Measurements from ENCODE around the gene CAMTA2.

CAMTA2 gene

GRCh38 chr17:4920351-4921048 lies 67.0 kb downstream of the CAMTA2 start:
- DNase-seq = no peak

- DNase-seq = no peak
Observed at GRCh38 chr17:4919511-4920047, 67.9 kb downstream of the CAMTA2 start.
